WI38 (cell line): ENCODE measurements around the gene AFF4.
"Not testable (repeated sequence)": the region's sequence is repeated elsewhere in the genome, so short reads cannot be mapped to it uniquely, and the experiment has no call there.

Experiments
- H3K4me3 ChIP-seq: 2 replicates; pipeline ENCODE4 v1.5.1; 2011; ENCODE audit warnings: low read depth, mild to moderate bottlenecking, control low read depth, low read length
- TF ChIP-seq, protein P1 (sequence below): IDR thresholded peaks from 2 replicates; pipeline ENCODE4 v1.5.1; 2012; ENCODE audit warnings: low read depth, mild to moderate bottlenecking, control low read depth, low read length

Gene AFF4

DNA sequence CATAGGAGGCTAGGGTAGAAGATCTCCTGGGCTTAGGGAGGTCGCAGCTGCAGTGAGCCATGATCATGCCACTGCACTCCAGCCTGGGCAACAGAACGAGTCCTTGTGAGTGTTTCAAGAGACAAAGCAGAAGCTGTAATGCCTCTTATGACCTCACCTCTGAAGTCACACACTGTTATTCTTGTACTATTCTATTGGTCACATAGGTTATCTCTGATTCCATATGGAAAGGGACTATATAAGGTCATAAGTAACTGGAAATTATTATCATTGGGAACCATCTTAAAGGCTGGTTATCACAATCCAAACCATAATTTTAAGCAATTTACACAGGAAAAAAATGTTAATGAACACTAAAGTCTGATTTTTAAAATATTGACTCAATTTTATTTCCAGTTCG, 17.9 kb upstream of the AFF4 start:
- TF ChIP-seq, protein P1, sequence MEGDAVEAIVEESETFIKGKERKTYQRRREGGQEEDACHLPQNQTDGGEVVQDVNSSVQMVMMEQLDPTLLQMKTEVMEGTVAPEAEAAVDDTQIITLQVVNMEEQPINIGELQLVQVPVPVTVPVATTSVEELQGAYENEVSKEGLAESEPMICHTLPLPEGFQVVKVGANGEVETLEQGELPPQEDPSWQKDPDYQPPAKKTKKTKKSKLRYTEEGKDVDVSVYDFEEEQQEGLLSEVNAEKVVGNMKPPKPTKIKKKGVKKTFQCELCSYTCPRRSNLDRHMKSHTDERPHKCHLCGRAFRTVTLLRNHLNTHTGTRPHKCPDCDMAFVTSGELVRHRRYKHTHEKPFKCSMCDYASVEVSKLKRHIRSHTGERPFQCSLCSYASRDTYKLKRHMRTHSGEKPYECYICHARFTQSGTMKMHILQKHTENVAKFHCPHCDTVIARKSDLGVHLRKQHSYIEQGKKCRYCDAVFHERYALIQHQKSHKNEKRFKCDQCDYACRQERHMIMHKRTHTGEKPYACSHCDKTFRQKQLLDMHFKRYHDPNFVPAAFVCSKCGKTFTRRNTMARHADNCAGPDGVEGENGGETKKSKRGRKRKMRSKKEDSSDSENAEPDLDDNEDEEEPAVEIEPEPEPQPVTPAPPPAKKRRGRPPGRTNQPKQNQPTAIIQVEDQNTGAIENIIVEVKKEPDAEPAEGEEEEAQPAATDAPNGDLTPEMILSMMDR, result no peak
- H3K4me3 ChIP-seq, result no peak overlapping the region

DNA sequence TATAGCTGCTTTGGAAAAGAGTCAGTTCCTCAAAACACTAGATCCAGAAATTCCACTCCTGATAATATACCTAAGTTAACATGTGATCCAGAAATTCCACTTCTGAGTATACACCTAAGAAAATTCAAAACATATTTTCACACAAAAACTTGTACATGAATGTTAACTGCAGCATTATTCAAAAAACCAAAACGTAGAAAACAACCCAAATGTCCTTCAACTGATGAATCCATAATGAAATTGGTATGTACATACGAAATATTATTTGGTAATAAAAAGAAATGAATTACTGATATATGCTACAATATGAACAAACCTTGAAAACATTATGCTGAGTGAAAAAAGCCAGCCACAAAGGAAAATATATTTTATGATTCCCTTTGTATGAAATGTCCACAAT, 16.5 kb upstream of the AFF4 start:
- TF ChIP-seq, protein P1, result no peak
- H3K4me3 ChIP-seq, result no peak overlapping the region

DNA sequence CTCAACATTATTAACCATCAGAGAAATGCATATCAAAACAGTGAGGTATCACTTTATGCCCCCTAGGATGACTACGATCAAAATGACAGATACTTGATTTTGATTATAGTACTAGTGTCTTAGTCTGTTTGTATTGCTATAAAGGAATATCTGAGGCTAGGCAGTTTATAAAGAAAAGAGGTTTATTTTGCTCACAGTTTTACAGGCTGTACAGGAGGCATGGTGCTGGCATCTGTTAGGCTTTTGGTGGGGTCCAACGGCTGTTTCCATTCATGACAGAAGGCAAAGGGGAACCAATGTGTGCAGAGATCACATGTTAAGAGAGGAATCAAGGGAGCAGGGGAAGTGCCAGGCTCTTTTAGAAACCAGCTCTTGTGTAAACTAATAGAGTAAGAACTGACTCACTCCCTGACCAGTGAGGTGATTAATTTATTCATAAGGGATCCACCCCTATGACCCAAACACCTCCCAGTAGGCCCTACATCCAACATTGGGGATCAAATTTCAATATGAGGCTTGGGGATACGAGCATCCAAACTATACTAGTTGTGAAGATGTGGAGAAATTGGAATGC, 16.0 kb upstream of the AFF4 start:
- TF ChIP-seq, protein P1, result no peak
- H3K4me3 ChIP-seq, result no peak overlapping the region

DNA sequence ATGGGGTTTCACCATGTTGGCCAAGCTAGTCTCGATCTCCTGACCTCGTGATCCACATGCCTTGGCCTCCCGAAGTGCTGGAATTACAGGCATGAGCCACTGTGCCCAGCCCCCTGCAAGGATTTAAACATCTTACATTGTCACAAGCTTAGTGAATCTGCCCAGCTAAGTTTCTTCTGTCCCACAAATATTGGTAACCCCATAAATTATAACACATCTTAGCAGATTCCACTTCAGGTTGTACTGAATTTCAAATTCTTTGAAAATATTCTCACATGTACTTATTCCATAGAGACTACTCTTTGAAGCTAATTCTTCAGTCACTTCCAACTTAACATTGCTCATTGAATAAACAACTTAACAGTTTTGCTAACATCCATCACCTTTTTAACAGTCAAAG, 13.4 kb upstream of the AFF4 start:
- H3K4me3 ChIP-seq, result no peak overlapping the region
- TF ChIP-seq, protein P1, result no peak

DNA sequence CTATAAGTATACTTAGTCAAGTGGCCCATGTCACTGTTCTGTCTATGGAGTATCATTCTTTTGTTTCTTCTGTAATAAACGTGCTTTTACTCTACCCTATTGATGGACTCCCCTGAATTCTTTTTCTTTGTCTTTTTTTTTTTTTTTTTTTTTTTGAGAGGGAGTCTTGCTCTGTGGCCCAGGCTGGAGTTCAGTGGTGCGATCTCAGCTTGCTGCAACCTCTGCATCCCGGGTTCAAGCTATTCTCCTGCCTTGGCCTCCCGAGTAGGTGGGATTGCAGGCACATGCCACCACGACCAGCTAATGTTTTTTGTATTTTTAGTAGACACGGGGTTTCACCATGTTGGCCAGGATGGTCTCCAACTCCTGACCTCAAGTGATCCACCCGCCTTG, 9.0 kb upstream of the AFF4 start:
- not testable (repeated sequence) for H3K4me3 ChIP-seq

DNA sequence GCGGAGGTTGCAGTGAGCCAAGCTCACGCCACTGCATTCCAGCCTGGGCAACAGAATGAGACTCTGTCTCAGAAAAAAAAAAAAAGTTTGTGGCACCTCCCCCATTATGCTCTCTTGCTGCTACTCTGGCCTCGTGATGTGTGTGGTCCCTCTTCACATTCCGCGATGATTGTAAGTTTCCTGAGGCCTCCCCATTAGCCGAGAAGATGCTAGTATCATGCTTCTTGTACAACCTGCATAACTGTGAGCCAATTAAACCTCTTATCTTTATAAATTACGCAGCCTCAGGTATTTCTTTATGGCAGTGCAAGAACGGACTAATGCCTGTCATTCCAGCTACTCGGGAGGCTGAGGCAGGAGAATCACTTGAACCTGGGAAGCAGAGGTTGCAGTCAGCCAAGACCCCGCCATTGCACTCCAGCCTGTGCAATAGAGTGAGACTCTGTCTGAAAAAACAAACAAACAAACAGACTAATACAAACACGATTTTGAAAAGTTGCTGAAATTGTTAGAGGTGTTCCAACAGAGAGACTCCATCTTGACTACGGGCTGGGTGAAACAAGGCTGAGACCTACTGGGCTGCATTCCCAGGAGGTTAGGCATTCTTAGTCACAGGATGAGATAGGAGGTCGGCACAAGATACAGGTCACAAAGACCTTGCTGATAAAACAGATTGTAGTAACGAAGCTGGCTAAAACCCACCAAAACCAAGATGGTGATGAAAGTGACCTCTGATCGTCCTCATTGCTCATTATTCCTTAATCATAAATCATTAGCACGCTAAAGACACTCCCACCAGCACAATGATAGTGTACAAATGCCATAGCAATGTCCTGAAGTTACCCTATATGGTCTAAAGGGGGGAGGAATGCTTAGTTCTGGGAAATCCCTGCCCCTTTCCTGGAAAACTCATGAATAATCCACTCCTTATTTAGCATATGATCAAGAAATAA, 8.3 kb upstream of the AFF4 start:
- TF ChIP-seq, protein P1, result no peak
- H3K4me3 ChIP-seq, result no peak overlapping the region

DNA sequence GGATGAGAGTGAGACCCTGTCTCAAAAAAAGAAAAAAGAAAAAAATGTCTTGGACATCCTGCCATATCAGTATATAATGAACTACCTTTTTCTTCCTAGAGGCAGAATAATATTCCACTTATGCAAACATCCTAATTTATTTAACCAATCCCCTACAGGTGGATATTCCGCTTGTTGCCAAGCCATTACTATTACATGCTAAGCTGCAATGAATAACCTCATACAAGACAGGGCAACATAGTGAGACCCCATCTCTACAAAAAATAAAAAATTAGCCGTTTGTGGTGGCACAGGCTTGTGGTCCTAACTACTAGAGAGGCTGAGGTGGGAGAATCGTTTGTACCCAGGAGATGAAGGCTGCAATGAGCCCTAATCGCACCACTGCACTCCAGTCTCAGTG, 1.7 kb upstream of the AFF4 start:
- no peak overlapping the region for H3K4me3 ChIP-seq
- TF ChIP-seq, protein P1, result no peak
